Aorta (tissue), 5 donors: ENCODE results near the gene THBS1. TPM values are rescaled to one million over a fixed set of nuclear protein-coding genes. Genes with fewer than 3 reads are reported as not detected.

Source experiments
- ATAC-seq: fragments of 200-7000 bp; cut with Tn5 transposase; one replicate; pipeline ENCODE4 v1.9.1; 2022; ENCODE audit warnings: moderate library complexity; ENCODE audit not compliant: low FRiP score
- DNase-seq, 2 donors: peaks; one replicate each; pipeline ENCODE4 v3.0.0-alpha.2; 2020
- H3K27ac ChIP-seq, 2 donors: one replicate each; pipeline ENCODE4 v1.5.1; 2013; ENCODE audit warnings: low read length in 2 of 2, mild to moderate bottlenecking in 2 of 2, moderate library complexity in 2 of 2, control low read depth in 1 of 2, inconsistent platforms in 1 of 2, low read depth in 1 of 2
- H3K27me3 ChIP-seq, 2 donors: one replicate each; pipeline ENCODE4 v1.6.1; 2013; ENCODE audit warnings: control low read depth in 1 of 2, low read length in 1 of 2, mild to moderate bottlenecking in 1 of 2, moderate library complexity in 1 of 2; ENCODE audit not compliant: insufficient read depth in 2 of 2, control insufficient read depth in 1 of 2
- H3K36me3 ChIP-seq, 2 donors: one replicate each; pipeline ENCODE4 v1.6.1; 2013; ENCODE audit warnings: control low read depth in 1 of 2, low read length in 1 of 2, mild to moderate bottlenecking in 1 of 2; ENCODE audit not compliant: insufficient read depth in 2 of 2, control insufficient read depth in 1 of 2
- H3K4me1 ChIP-seq, 2 donors: one replicate each; pipeline ENCODE4 v1.6.1; 2013; ENCODE audit warnings: low read length in 2 of 2, control low read depth in 1 of 2, mild to moderate bottlenecking in 1 of 2, moderate library complexity in 1 of 2; ENCODE audit not compliant: insufficient read depth in 2 of 2, control insufficient read depth in 1 of 2
- H3K4me3 ChIP-seq, 2 donors: one replicate each; pipeline ENCODE4 v1.5.1; 2013; ENCODE audit warnings: low read length in 2 of 2, control low read depth in 1 of 2, mild to moderate bottlenecking in 1 of 2
- H3K9me3 ChIP-seq: one replicate; pipeline ENCODE4 v1.6.1; 2013; ENCODE audit warnings: mild to moderate bottlenecking, low read length; ENCODE audit not compliant: control insufficient read depth
- WGBS, 2 donors: extraction: QIAGEN DNeasy Blood & Tissue Kit; methylation state at CpG; one replicate each; pipeline ENCODE4 v1.1.7; 2013; 5-methylcytosine and 5-hydroxymethylcytosine counted together
- intact Hi-C, 2 donors: fragments of 100-400 bp; cut with DNase I; formaldehyde crosslinking; loops; one replicate each; pipeline versions ENCODE4 v1.14.2 to v1.15.0; 2022
- polyA plus RNA-seq, 2 donors: library from polyadenylated mRNA; stranded (reverse); fragments of 200-250 nt; gene quantifications; one replicate each; pipeline ENCODE4 v1.2.3, GENCODE V29; 2013
- total RNA-seq, 2 donors: library from RNA; stranded (reverse); fragmentation: NEBNext Ultra II Directional; extraction: Animal tissue kit (Norgen Biotek cat#: 25700); gene quantifications; one replicate each; pipeline ENCODE4 v1.2.1, GENCODE V29; 2021
- donor health status: healthy with polysubstance abuse.
- donor health status: Bipolar disorder and iron deficiency.
- donor health status: DM: no; HTN: no; CAD: no.
- donor health status: DM: no; HTN: no; CAD: no.
- donor health status: DM: yes; HTN: yes; CAD: no.

The THBS1 gene
- total and polyA plus RNA-seq, 4 donors: 9.8 to 1,398 (median 147) TPM

DNA sequence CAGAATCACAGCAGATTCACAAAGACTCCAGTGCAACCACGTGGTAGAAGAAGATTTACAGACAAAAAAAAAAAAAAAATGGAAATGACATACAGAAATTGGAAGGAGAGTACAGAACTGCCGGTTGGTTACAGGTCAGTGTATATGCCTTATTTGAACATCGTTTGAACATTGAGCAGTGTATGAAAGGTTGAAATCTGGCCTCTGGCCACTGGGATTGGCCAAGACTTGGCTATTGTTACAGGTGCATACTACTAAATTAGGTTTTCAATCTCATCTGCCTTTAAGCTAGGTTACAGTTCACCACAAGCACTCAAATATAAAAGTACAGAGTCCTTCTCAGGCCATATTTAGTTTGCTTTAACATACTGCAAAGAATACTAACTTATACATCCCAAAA, 59.8 kb downstream of the THBS1 start:
- H3K4me1 ChIP-seq: peaks cover 2 to 5% of the 10 kb centered on the region in 2 donors
- H3K9me3 ChIP-seq: no peaks in the 10 kb centered on the region
- 84 to 87% methylated on average over 3 of the region's 3 CpGs for WGBS, 2 donors
- no peak overlapping the region for H3K27ac ChIP-seq
- DNase-seq (no peak), ATAC-seq (no peak)
- intact Hi-C loops: no loop called here
- no peaks in the 10 kb centered on the region for H3K27me3 ChIP-seq
- no peak overlapping the region for H3K4me3 ChIP-seq
- H3K36me3 ChIP-seq: no peaks in the 10 kb centered on the region

DNA sequence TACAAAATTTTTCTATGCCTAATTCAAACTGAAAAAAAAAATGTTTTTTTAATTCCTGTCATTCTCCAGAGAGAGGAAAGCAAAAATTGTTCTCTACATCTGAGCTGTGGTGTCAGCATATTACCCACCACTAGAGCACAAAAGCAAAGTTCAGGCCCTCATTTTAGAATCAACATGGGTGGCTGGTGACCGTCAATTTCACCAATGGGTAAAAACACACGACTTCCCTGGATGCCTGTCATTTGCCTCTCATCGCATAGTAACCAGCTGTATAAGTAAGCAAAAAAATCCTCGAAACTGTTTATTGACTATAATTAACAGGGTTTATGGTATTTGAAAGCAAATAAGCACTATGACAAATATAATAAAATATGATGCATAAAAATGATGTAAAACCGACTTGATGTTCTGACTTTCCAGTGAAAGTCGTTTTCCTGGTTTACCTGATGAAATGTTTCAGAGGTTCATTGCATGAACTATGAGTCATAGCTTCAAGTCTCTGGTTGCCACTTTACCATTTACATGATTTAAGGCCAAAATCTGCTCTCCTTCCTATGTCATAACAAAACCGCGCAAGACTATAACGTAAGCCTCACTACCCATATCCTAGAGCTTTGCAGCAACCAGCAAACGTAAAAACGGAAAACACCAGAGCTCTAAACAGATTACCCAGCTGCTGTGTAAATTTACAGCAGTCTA, 60.5 kb downstream of the THBS1 start:
- ATAC-seq: no peak
- no peak for DNase-seq
- Histone ChIP-seq H3K27me3 (no peaks in the 10 kb centered on the region), H3K4me1 (peaks cover 2 to 5% of the 10 kb centered on the region in 2 donors), H3K36me3 (no peaks in the 10 kb centered on the region), H3K4me3 (no peak overlapping the region), H3K27ac (no peak overlapping the region), H3K9me3 (no peaks in the 10 kb centered on the region)
- intact Hi-C loops: no loop called here
- 74 to 81% methylated on average over 11 of the region's 11 CpGs for WGBS, 2 donors

DNA sequence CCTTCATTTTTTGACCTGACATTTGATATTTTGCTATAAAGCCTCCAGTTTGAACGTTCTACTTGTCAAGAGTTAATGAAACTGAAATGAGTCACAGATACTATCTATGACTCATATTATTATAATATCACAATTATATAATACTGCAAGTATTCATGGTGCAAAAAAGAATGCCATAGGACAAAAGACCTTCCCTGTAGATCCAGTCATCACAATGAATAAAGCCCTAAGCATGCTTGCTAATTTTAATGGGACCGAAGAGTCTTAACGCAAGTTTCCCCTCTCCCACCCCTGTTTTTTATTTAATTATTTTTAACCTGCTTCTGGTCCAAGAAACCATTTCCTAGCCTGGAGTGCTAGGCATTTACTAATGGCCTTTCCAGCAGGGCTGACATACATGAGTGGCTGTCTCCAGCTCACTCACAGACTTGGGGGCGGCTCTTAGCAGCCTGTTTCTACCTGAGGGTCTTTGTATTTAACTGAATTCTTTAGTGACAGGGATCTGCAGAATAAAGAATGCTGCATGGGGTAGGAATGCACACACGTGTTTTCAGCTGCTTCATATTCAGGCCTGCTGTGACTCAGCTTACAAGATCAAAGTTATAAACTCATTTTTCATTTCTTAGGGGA, 61.2 kb downstream of the THBS1 start:
- intact Hi-C loops: no loop called here
- H3K4me1 ChIP-seq: peaks cover 2 to 5% of the 10 kb centered on the region in 2 donors
- no peaks in the 10 kb centered on the region for H3K9me3 ChIP-seq
- no peak for DNase-seq
- no peak overlapping the region for H3K4me3 ChIP-seq
- ATAC-seq: no peak
- no peaks in the 10 kb centered on the region for H3K27me3 ChIP-seq
- no peak overlapping the region for H3K27ac ChIP-seq
- WGBS, 2 donors: 18% methylated on average over 5 of the region's 5 CpGs
- no peaks in the 10 kb centered on the region for H3K36me3 ChIP-seq

DNA sequence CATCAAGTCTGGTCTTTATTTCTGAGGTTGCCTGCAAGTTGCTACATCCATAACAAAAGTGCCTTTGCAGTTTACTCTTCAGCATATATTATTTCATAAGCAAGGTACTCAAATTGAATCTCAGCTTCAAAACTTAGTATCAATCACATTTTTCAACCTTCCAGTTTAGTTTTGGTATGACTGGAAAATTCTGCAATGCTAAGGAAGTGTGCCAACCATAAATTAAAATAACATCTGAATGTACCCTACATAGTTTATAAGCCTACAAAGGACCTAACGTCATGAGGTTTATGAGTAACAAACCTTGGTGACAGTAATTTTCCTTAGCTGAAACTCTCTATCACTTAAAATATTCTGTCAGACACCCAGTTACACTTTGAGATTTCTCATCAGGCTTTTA, 62.8 kb downstream of the THBS1 start:
- peaks cover 2 to 5% of the 10 kb centered on the region in 2 donors for H3K4me1 ChIP-seq
- no peak overlapping the region for H3K27ac ChIP-seq
- no peaks in the 10 kb centered on the region for H3K27me3 ChIP-seq
- ATAC-seq (no peak), DNase-seq (no peak)
- H3K36me3 ChIP-seq: no peaks in the 10 kb centered on the region
- no peak overlapping the region for H3K4me3 ChIP-seq
- intact Hi-C loops: no loop called here
- no peaks in the 10 kb centered on the region for H3K9me3 ChIP-seq
- WGBS, 2 donors: 90 to 91% methylated on average over 1 of the region's 1 CpG

DNA sequence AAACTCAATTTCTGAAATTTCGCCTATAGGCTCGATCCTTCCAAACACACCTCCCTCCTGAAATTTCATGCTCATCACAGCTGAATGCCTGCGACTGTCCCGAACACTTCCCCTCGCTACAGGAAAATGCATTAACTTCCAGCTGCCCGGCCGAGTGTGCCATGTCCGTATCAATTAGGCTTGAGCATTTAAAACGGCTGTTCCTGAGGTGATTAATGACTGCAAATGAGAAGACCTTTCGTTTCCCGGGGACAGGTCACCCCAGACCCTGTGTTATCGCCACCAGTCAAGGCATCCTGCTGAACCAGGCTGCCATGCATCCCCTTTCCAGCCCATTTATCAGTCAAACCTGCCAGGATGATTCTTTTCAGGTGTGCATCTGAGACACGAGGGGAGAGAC, 63.3 kb downstream of the THBS1 start:
- WGBS, 2 donors: 89 to 90% methylated on average over 13 of the region's 13 CpGs
- no peaks in the 10 kb centered on the region for H3K27me3 ChIP-seq
- no peaks in the 10 kb centered on the region for H3K9me3 ChIP-seq
- DNase-seq (no peak), ATAC-seq (no peak)
- H3K4me3 ChIP-seq: no peak overlapping the region
- intact Hi-C loops: no loop called here
- no peaks in the 10 kb centered on the region for H3K36me3 ChIP-seq
- H3K27ac ChIP-seq: no peak overlapping the region
- H3K4me1 ChIP-seq: peaks cover 2 to 5% of the 10 kb centered on the region in 2 donors

DNA sequence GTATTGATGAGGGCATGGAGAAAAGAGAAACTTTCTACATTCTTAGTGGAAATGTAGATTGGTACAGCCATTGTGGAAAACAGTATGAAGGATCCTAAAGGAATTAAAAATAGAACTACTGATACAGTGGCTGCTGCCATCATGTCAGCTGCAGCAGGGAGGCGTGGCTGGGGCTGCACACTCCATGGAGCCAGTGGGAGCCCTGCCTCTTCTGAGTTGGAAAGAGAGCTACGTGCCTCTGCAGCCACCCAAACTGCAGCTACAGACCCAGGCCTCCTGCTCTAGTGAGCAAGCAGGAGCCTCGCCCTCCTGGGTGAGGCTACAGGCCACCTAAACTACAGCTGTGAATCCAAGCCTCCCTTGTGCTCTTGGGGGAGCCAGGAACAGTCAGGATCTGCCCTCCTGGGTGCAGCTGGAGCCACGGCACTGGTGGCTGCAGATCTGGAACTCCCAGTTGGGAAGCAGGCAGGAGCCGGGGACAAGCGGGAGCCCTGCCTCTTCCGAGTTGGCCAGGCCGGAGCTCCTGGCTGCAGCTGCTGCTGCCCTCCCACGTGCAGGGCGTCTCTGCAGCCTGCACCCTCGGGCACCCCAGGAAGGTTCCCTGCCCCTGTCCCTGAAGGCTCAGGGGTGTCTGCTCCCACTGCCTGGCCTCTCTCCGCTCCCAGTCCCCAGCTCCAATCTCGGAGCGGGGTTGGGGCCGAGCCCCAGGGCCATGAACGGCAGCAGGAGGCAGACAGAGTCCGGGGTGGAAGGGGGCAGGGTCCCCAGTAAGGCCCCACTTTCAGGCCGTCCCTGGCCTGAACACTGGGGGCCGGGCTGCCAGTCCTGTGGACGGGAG, 64.5 kb downstream of the THBS1 start:
- Histone ChIP-seq H3K4me3 (no peak overlapping the region), H3K36me3 (no peaks in the 10 kb centered on the region), H3K9me3 (no peaks in the 10 kb centered on the region), H3K27me3 (no peaks in the 10 kb centered on the region), H3K27ac (no peak overlapping the region), H3K4me1 (peaks cover 2 to 5% of the 10 kb centered on the region in 2 donors)
- 88 to 92% methylated on average over 19 to 20 of the region's 20 CpGs for WGBS, 2 donors
- DNase-seq (no peak), ATAC-seq (peak; percentile 29)
- intact Hi-C loops: no loop called here

DNA sequence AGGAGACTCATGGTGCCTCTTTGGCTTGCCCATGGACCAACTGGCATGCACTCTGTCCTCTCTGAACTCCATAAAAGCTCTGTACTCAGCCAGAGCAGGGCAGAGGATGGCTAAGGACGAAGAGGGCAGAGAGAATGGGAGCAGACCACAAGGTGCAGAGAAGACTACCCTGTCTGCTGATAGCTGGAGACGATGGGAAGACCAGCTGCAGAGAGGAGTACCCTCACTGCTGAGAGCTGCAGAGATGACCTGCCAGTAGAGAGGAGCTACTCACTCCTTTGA, 65.0 kb downstream of the THBS1 start:
- ATAC-seq: no peak
- intact Hi-C loops: no loop called here
- Histone ChIP-seq H3K27me3 (no peaks in the 10 kb centered on the region), H3K4me3 (no peak overlapping the region), H3K4me1 (peaks cover 2 to 5% of the 10 kb centered on the region in 2 donors), H3K27ac (no peak overlapping the region), H3K9me3 (no peaks in the 10 kb centered on the region), H3K36me3 (no peaks in the 10 kb centered on the region)
- WGBS, 2 donors: 95 to 100% methylated on average over 2 of the region's 2 CpGs
- no peak for DNase-seq

DNA sequence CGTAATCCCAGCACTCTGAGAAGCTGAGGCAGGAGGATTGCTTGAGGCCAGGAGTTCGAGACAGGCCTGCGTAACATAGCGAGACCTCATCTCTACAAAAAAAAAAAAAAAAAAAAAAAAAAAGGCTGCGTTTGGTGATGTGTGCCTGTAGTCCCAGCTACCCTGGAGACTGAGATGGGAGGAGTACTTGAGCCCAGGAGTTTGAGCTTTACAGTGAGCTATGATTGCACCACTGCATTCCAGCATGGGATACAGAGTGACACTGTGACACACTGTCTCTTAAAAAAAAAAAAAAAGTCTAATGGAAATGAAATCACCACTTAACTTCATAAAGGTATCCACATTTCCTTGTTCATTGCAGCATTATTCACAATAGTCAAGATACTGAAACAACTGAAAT, 65.5 kb downstream of the THBS1 start:
- no peak for DNase-seq
- no peaks in the 10 kb centered on the region for H3K27me3 ChIP-seq
- no peak for ATAC-seq
- peaks cover 2 to 5% of the 10 kb centered on the region in 2 donors for H3K4me1 ChIP-seq
- no peak overlapping the region for H3K4me3 ChIP-seq
- no peaks in the 10 kb centered on the region for H3K36me3 ChIP-seq
- intact Hi-C loops: no loop called here
- WGBS, 2 donors: 96 to 97% methylated on average over 5 of the region's 5 CpGs
- no peaks in the 10 kb centered on the region for H3K9me3 ChIP-seq
- H3K27ac ChIP-seq: no peak overlapping the region
